Activated CD4-positive, CD25-positive, alpha-beta regulatory T cell (primary cell): Measurements from ENCODE around the gene FAM174C.
"Not testable (repeated sequence)": the region's sequence is repeated elsewhere in the genome, so short reads cannot be mapped to it uniquely, and the experiment has no call there.

Source experiments
- DNase-seq, 4 experiments: peaks; one replicate each; lab custom pipeline; 2025; lab: John Stamatoyannopoulos, UW

Gene FAM174C

DNA sequence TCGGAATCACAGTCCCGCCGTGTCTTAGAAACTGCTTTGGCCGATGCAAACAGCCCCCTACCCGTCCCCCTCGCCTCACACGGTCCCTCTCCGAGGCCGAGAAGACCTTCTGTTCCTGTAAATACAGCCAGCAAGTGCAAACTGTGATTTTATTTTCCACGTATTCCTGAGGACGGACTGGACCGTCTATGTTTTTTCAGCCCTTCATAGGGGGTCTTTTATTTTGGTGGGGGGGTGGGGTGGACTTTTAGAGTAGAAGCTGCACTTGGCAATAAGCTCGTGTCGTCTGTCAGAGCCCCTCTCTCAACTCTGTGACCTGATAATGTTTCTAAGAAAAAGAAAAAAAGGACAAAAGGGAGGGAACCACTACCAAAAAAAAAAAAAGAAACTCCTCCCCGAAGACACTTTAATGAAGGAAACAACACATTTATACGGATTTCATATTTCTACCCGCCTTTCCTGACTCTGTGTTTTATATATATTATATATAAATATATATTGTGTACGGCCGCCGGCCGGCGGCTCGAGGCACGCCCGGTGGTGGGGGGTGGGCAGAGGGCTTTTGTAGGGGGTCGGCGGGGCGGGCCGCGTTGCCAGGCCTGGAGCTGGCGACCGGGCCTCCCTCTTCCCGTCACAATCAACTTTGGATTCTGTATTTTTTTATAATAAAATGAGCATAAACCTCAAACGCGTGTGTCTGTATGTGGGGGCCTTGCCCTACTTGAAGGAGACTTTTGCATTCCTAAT lies 25.6 kb downstream of the FAM174C start:
- no peak for DNase-seq

DNA sequence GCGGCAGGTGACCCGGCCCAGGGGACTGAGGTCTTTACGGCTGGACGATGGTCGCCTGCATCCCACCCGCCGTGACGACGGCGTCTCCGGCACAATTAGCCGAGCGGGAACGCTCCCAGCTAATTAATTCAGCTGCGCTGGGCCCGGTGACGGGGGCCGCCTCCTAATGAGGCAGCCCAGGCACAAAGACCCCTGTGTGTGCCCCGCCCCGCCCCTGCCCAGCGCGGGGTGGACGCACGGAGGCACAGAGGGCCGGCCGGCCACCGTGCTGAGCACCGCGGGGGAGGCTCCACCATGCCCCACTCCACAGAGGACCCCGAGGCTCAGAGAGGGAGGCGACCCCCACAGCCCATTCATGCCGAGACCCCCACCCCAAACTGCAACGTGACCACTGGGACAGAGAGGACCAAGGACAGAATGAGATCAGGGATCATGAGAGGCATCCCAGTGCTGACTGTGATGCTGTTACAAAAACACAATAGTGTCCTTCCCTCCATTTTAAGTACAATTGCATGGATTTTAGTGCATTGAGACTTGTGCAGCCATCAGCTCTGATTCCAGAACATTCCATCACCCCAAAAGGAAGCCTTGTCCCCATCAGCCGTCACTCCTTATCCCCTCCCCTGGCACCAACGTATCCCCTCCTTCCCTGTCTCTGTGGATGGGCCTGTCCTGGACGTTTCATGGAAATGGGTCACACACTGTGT lies 27.4 kb downstream of the FAM174C start:
- DNase-seq: no peak

DNA sequence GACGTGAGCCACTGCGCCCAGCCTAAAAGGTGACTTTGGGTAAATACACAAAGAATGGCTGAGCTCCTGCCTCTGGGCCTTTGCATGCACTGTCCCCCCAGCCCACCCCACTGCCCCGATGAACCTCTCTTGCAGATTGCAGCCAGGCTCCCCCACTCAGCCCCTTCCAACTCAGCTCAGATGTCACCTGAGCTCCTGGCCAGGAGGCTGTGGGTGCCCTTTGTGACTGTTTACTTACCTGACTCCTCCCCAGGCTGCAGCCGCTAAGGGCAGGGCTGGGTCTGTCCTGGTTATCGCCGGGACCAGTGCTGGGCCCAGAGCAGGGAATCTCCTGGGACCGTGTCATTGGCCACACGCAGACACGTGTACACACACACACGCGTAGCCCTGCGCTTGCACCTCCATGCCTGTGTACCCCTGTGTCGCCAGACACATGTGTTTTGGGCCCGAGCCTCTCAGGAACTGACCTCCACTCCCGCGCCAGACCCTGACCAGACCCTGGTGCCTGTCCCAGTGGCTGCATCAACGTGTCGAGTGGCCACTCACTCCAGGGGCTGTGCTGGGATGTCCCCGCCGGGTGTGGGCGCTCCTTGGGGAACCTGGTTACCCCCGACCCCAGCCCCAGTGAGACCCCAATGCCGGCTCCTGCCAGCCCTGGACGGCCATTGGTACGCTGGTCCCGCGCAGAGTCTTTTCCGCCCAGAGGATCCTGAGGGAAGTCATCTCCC lies 29.0 kb downstream of the FAM174C start:
- no peak for DNase-seq

- not testable (repeated sequence) for DNase-seq
Observed at GRCh38 chr19:1305354-1305753, 30.0 kb downstream of the FAM174C start.

- no peak for DNase-seq
Observed at GRCh38 chr19:1307320-1307719, 32.0 kb downstream of the FAM174C start.

DNA sequence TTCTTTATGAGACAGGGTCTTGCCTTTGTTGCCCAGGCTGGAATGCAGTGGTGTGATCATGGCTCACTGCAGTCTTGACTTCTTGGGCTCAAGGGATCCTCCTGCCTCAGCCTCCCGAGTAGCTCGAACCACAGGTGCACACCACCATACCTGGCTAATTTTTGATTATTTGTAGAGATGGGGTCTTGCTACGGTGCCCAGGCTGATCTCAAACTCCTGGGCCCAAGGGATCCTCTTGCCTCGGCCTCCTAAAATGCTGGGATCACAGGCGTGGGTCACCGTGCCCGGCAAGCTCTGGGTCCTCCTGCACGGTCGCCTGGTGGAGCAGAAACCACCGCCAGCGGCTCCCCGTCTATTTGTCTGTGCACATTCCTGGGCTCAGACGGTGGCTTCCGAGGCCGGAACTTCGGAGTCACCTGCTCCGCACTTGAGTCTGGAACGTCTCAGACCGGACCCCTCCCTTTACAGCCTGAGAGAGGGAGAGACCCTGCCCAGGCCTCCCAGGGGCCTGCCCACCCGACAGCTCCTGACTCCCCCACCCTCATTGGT lies 32.5 kb downstream of the FAM174C start:
- no peak for DNase-seq

- DNase-seq: no peak
Observed at GRCh38 chr19:1308718-1309117, 33.4 kb downstream of the FAM174C start.

- no peak for DNase-seq
Observed at GRCh38 chr19:1309977-1310852, 34.9 kb downstream of the FAM174C start.

- DNase-seq: no peak
Observed at GRCh38 chr19:1310853-1311180, 35.5 kb downstream of the FAM174C start.

DNA sequence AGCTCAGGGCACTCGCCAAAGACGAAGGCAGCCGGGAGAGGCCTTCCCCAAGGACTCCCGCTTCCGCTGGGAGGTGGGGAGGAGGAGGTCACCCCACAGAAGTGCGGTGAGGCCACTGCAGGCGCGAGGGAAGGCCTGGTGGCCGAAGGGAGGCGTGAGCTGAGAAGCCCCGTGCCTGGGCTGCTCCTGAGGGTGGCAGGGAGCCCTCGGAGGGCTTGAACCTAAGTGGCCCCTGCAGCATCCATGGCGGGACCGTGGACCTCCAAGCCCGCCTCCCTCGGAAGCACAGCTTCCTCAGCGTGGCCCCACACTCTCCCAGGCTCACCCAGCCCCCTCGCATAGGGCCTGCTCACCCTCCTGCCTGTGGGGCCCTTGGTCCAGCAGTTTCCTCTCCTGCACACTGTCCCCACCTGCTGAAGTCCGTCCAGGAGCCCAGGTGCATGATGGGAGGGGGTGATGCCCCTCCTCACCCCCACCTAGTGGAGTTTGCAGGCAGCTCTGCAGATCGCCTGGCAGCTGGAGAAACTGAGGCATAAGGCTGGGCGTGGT lies 36.3 kb downstream of the FAM174C start:
- DNase-seq: no peak

GRCh38 chr19:1312767-1313694 lies 37.7 kb downstream of the FAM174C start:
- no peak for DNase-seq

DNA sequence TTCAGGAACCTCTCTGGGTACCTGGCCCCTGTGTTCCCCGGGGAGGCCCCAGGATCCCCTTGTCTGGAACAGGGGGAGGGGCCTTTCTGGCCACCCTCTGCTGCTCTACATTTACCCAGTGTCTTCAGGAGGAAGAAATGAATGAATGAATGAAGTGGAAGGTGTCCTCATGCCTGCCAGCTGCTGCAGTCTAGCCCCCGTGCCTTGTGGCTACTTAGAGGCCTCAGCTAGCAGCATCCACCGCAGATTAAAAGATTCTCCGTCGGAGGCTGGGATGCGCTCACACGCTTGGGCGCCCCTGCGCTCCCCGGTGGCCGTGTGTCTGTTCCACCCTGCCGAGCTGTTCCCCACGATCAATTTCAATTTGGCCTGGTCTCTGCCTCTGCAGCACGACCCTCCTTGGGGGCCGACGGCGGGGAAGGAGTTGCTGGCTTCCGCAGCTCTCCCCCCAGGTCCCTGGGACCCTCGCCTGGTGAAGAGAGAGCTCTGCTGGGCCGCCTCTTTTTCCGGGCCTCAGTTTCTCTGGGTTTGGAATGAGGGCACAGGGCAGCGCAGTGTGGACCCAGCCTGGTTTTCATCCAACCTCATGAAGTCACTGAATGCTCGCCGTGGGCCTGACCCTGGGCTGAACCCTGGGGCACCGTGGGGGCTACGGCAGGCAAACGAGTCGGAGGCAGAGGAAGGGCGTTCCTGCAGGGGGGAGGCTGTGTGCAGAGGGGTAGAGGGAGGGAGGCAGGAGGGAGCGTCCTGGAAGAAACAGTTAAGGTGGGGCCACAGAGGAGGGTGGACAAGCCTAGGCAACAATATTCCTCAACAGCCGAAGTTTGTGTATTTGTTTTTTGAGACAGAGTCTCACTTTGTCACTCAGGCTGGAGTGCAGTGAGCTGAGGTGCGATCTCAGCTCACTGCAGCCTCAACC lies 38.6 kb downstream of the FAM174C start:
- DNase-seq: no peak

DNA sequence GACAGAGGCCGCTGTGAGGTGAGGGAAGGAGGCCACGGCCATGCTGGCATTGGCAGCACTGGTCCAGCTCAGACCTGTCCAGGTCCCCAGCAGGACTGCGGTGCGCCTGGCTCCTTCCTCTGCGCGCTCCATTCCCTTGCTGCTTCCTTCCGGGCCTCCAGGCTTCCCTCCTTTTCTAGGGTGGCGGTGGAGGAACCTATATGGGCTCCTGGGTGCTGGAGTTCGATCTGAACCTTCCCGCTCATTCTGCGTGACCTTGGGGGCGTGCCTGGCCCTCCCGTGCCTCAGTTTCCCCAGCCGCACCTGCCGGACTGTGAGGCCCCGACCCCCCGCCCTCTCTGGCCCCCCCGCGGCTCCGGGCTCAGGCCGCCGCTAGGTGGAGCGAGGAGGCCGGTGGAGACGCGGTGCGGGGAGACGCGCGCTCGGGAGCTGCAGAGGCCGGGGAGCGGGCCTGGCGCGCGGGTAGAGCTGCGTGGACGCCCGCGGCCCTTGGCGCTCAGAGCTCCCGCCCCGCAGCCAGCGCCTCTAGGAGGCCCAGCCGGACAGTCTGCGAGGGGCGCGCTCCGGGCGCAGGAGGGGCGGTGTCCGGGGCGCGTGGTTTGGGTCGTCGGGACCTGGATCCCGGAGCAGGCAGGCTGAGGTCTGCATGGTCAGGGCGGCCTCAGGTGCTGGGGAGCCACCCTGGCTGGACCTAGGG lies 40.3 kb downstream of the FAM174C start:
- no peak for DNase-seq

DNA sequence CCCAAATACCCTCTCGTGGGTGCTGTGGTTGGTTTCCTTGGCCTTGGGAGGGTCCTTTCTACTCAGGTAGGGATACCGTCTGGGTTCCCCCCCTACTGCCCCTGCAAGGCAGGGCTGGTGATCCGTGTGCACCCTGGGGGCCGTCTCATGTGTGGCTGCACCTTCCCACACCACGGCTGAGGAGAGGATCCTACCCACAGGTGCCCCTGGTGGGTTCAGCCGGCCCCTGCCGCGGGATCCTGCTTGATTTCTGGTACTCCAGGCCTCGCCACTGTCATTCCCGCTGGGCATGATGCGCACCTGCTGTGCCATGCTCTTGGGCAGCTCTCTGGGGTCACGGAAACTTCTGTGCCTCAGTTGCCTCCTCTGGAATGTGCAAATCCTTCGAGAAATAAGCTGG lies 41.1 kb downstream of the FAM174C start:
- DNase-seq: no peak

DNA sequence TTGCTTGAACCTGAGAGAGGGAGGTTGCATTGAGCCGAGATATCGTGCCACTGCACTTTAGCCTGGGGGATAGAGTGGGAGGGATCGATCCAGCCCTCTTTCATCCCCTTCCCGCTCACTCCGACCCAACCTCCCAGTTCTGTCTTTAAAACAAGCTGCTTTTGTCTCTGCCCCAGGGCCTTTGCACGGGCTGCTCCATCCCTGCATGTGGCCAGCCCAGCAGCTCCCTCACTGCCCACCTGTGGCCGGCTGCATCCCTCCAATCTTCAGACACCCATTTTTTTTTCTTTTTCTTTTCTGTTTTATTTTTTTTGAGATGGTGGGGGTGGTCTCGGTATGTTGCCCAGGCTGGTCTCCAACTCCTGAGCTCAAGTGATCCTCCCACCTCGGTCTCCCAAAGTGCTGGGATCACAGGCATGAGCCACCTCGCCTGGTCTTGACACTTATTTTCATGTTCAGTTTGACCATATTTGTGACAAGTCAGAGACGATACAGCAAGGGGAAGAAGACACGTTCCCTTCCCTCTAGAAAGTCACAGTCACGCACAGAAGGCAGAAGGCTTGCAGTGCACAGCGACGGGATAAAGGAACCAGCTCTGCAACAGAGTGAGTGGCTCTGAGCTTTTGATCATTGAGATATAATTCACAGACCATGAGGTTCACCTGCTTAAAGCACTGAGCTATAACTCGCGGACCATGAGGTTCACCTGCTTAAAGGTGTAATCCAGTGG lies 42.1 kb downstream of the FAM174C start:
- no peak for DNase-seq

DNA sequence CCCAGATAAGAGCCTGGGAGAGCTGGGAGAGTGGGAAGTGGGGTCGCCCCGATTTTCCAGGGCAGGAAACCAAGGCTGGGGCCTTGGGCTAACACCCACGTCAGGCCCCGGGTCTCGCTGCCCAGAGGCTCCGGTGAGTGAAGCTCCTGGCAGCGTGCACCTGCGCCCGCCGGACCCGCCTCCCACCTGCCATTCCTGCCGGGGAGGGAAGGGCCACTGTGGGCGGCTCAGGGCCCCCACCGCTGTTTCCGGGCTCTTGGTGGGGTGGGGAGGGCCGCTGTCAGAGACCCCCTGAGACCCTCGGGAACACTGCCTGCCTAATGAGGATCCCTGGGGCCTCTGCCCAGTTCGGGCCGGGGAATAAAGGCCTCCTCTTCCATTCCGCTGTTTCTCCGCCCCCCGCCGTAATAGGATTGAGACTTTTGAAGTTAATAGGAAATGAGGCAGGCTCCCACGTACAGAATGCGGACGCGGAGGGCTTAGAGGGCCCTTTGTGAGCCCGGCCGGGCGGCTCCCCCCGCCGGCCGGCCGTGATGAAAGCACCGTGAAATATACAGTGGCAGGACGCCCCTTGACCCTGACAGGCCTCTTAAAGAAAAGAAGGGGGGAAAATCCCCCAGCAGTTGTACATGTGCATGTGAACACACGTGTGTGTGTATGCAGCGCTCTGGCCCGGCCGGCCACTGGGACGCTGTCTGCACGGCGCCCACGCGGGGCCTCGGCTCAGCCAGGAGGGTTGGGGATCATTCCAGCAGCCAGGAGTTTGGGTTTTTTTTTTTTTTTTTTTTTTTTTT lies 43.5 kb downstream of the FAM174C start:
- no peak for DNase-seq

DNA sequence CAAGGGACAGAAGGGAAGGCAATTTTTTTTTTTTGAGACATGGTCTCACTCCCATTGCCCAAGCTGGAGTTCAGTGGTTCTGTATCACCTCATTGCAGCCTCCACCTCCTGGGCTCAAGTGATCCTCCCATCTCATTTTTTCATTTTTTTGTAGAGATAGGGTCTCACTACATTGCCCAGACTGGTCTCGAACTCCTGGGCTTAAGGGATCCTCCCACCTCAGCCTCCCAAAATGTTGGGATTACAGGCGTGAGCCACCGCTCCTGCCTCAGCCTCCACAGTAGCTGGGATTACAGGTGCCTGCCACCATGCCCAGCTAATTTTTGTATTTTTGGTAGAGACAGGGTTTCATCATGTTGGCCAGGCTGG lies 44.9 kb downstream of the FAM174C start:
- DNase-seq: not testable (repeated sequence)
